ENCODE results near the gene CD200R1. TPM values are rescaled to one million over a fixed set of nuclear protein-coding genes. Genes with fewer than 3 reads are reported as not detected.

Gene CD200R1
- total RNA-seq, 4 donors from 2014 or later = 1.6 to 3.3 (median 1.7) TPM

GRCh38 chr3:113013593-113013992 is 38.7 kb upstream of the CD200R1 start:
- H3K36me3 ChIP-seq = peaks cover 9 to 81% (median 39%) of the 10 kb centered on the region in 4 donors

GRCh38 chr3:113008117-113008516 is 33.2 kb upstream of the CD200R1 start:
- H3K4me3 ChIP-seq = no peak overlapping the region
- H3K36me3 ChIP-seq = peaks cover 35 to 100% (median 73%) of the 10 kb centered on the region in 4 donors
- H3K4me1 ChIP-seq = peaks cover 0 to 4% (median 0%) of the 10 kb centered on the region in 4 donors
- H3K9me3 ChIP-seq = no peaks in the 10 kb centered on the region
- intact Hi-C loops (cut with DNase I) = loop anchor here (10.0 kb wide), 1 partner anchor 1037 kb away; no protein-coding TSS in a partner anchor
- no peak for DNase-seq (ENCODE audit: extremely low spot score)
- WGBS = 67% methylated on average over 3 of the region's 3 CpGs
- TF ChIP-seq POLR2AphosphoS5 (IDR thresholded peaks at IDR 0.05) = no peak
- no peak for TF ChIP-seq EP300 (IDR thresholded peaks at IDR 0.05)
- no peak for TF ChIP-seq POLR2A (IDR thresholded peaks at IDR 0.05; ENCODE audit: low read depth)
- TF ChIP-seq, protein P1, sequence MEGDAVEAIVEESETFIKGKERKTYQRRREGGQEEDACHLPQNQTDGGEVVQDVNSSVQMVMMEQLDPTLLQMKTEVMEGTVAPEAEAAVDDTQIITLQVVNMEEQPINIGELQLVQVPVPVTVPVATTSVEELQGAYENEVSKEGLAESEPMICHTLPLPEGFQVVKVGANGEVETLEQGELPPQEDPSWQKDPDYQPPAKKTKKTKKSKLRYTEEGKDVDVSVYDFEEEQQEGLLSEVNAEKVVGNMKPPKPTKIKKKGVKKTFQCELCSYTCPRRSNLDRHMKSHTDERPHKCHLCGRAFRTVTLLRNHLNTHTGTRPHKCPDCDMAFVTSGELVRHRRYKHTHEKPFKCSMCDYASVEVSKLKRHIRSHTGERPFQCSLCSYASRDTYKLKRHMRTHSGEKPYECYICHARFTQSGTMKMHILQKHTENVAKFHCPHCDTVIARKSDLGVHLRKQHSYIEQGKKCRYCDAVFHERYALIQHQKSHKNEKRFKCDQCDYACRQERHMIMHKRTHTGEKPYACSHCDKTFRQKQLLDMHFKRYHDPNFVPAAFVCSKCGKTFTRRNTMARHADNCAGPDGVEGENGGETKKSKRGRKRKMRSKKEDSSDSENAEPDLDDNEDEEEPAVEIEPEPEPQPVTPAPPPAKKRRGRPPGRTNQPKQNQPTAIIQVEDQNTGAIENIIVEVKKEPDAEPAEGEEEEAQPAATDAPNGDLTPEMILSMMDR (IDR thresholded peaks at IDR 0.05) = no peak
- H3K27me3 ChIP-seq = no peaks in the 10 kb centered on the region
- H3K27ac ChIP-seq (replicated peaks in 1 of 4) = no peak overlapping the region

More at GRCh38 chr3:113013593-113013992, 38.7 kb upstream of the CD200R1 start:
- Histone ChIP-seq H3K4me1 (peaks cover 7 to 34% (median 26%) of the 10 kb centered on the region in 4 donors), H3K9me3 (no peaks in the 10 kb centered on the region), H3K27me3 (no peaks in the 10 kb centered on the region), H3K4me3 (no peak overlapping the region), H3K27ac (replicated peaks in 1 of 4) (no peak overlapping the region)
- intact Hi-C loops (cut with DNase I) = no loop called here
- no peak for DNase-seq (ENCODE audit: extremely low spot score)
- no peak for TF ChIP-seq POLR2AphosphoS5 (IDR thresholded peaks at IDR 0.05)
- TF ChIP-seq EP300 (IDR thresholded peaks at IDR 0.05) = no peak
- TF ChIP-seq, protein P1 (IDR thresholded peaks at IDR 0.05) = no peak
- TF ChIP-seq POLR2A (IDR thresholded peaks at IDR 0.05; ENCODE audit: low read depth) = no peak

- peaks cover 35 to 99% (median 77%) of the 10 kb centered on the region in 4 donors for H3K36me3 ChIP-seq
- 84% methylated on average over 4 of the region's 4 CpGs for WGBS
- no peak overlapping the region for H3K27ac ChIP-seq (replicated peaks in 1 of 4)
- H3K4me3 ChIP-seq = no peak overlapping the region
- peaks cover 0 to 3% (median 0%) of the 10 kb centered on the region in 4 donors for H3K27me3 ChIP-seq
- H3K4me1 ChIP-seq = peaks cover 0 to 4% (median 2%) of the 10 kb centered on the region in 4 donors
- TF ChIP-seq POLR2A (IDR thresholded peaks at IDR 0.05; ENCODE audit: low read depth) (no peak), EP300 (IDR thresholded peaks at IDR 0.05) (no peak), POLR2AphosphoS5 (IDR thresholded peaks at IDR 0.05) (no peak)
- TF ChIP-seq, protein P1 (IDR thresholded peaks at IDR 0.05) = no peak
- intact Hi-C loops (cut with DNase I) = loop anchor here (10.0 kb wide), 1 partner anchor 1038 kb away; no protein-coding TSS in a partner anchor
- no peak for DNase-seq (ENCODE audit: extremely low spot score)
- no peaks in the 10 kb centered on the region for H3K9me3 ChIP-seq
Measured at GRCh38 chr3:113006359-113007056, 31.6 kb upstream of the CD200R1 start.

DNA sequence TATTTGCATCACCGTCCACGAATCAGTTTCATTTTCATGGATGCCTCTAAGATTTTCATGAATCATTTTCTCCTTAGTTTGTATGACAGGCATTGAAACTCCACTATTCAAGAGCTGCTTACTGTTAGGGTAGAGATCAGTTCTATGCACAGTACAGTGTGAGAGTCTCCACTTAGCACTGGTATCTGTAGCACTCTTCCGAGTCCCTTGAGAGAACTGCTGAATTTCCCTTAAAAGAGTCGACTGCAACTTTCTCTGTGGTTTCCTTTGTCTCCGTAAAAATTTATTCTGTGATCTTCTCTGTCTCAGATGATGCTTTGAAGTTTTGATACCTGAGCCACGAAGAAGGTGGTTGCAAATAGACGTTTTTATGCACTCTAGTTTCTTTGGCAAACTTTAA is 30.7 kb upstream of the CD200R1 start:
- 82% methylated on average over 7 of the region's 7 CpGs for WGBS
- TF ChIP-seq EP300 (IDR thresholded peaks at IDR 0.05) (no peak), POLR2A (IDR thresholded peaks at IDR 0.05; ENCODE audit: low read depth) (no peak), POLR2AphosphoS5 (IDR thresholded peaks at IDR 0.05) (no peak)
- TF ChIP-seq, protein P1 (IDR thresholded peaks at IDR 0.05) = no peak
- intact Hi-C loops (cut with DNase I) = loop anchor here (10.0 kb wide), 1 partner anchor 1039 kb away; no protein-coding TSS in a partner anchor

More for the DNA sequence above, 30.7 kb upstream of the CD200R1 start:
- Histone ChIP-seq H3K27ac (replicated peaks in 1 of 4) (no peak overlapping the region), H3K27me3 (peaks cover 0 to 6% (median 0%) of the 10 kb centered on the region in 4 donors), H3K9me3 (no peaks in the 10 kb centered on the region), H3K36me3 (peaks cover 43 to 99% (median 75%) of the 10 kb centered on the region in 4 donors), H3K4me3 (no peak overlapping the region), H3K4me1 (peaks cover 0 to 4% (median 2%) of the 10 kb centered on the region in 4 donors)
- no peak for DNase-seq (ENCODE audit: extremely low spot score)

All from esophagus muscularis mucosa (tissue), 4 donors.